PC-3 (cell line): ENCODE measurements around the gene TEX28.

ENCODE experiments used
- EZH2 ChIP-seq: fragments of 300-600 bp; sonication (generic); IDR thresholded peaks from one replicate; pipeline ENCODE4 v1.6.1; 2017; ENCODE audit warnings: antibody characterized with exemption, mild to moderate bottlenecking, low read length; ENCODE audit not compliant: unreplicated experiment
- EZH2phosphoT487 ChIP-seq: fragments of 300-600 bp; sonication (generic); IDR thresholded peaks from 2 replicates; pipeline ENCODE4 v1.6.1; 2018; ENCODE audit warnings: mild to moderate bottlenecking, antibody characterized with exemption, low read length, borderline replicate concordance
- TF ChIP-seq, protein P1 (sequence below): fragments of 300-600 bp; sonication (generic); conservative IDR thresholded peaks from 2 replicates; pipeline ENCODE4 v1.5.1; 2017; ENCODE audit warnings: antibody characterized with exemption, low read depth, mild to moderate bottlenecking, low read length

DNA sequence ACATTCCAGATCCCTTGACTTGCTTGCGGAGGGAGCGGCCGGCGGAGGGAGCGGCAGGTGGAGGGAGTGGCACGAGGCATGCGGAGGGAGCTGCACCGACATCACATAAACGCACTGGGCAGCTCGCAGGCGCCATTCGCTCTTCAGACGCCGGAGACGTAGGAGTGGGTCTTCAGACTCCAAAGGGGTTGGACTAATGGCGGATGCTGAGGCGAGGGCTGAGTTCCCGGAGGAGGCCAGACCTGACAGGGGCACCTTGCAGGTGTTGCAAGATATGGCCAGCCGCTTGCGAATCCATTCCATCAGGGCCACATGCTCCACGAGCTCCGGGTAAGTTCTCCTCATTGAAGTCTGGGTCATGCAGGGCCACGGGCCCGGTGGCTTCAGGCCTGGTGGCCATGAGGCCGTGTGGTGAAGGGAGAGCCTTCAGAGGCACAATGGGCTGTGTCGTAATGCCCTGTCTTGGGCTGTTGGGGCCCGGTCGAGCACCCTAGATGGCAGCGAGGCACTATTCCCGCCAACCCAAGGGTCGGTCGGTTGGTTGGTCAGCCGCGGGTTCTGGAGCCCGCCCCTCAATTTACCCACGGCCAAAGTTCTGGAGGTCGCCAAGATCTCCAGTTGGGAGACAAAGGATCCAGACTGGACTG is 863 bp upstream of the TEX28 start, which contains the start of gene TKTL1:
- TF ChIP-seq, protein P1, sequence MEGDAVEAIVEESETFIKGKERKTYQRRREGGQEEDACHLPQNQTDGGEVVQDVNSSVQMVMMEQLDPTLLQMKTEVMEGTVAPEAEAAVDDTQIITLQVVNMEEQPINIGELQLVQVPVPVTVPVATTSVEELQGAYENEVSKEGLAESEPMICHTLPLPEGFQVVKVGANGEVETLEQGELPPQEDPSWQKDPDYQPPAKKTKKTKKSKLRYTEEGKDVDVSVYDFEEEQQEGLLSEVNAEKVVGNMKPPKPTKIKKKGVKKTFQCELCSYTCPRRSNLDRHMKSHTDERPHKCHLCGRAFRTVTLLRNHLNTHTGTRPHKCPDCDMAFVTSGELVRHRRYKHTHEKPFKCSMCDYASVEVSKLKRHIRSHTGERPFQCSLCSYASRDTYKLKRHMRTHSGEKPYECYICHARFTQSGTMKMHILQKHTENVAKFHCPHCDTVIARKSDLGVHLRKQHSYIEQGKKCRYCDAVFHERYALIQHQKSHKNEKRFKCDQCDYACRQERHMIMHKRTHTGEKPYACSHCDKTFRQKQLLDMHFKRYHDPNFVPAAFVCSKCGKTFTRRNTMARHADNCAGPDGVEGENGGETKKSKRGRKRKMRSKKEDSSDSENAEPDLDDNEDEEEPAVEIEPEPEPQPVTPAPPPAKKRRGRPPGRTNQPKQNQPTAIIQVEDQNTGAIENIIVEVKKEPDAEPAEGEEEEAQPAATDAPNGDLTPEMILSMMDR, result no peak
- TF ChIP-seq EZH2, result no peak
- no peak for TF ChIP-seq EZH2phosphoT487
